Measurements from ENCODE around the gene DLGAP1. TPM values are rescaled to one million over a fixed set of nuclear protein-coding genes. Genes with fewer than 3 reads are reported as not detected.
A peak's percentile ranks its signal among the peaks of the same experiment; 100 is the strongest.

DLGAP1 gene
- polyA plus RNA-seq, 1 donor from 2014 or later: 4.5 TPM

DNA sequence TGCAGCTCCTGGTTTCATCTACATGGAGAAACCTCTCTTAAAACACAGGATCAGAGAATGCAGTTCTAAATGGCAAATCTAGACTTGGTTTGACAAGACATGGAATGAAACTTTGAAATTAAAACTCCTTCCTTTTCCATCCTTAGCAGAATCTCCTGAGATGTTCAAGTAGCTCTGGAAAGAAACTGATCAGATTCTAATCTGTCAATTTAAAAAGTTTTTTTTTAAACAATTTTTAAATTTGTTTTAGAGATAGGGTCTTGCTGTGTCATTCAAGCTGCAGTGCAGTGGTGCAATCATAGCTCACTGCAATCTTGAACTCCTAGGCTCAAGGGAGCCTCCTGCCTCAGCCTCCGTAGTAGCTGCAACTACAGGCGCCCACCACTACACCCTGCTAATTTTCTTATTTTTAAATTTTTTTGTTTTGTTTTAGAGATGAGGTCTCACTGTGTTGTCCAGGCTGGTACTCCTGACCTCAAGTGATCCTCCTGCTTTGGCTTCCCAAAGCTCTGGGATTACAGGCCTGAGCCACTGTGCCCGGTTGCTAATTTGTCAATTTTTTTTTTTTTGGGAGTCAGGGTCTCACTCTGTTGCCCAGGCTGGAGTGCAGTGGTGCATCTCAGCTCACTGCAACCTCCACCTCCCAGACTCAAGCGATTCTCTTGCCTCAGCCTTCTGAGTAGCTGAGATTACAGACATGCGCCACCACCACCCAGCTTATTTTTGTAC, 788.4 kb downstream of the DLGAP1 start:
- Histone ChIP-seq H3F3A (ENCODE audit: insufficient read depth, low read length, poor library complexity, severe bottlenecking) (peaks cover 6% of the 10 kb centered on the region), H3K9me2 (ENCODE audit: insufficient read depth, low read length) (no peaks in the 10 kb centered on the region), H3K27ac (ENCODE audit: low read length) (no peak overlapping the region), H2AFZ (ENCODE audit: low read depth, low read length) (no peak overlapping the region), H3K4me3 (ENCODE audit: low read length) (no peak overlapping the region), H4K20me1 (ENCODE audit: insufficient read depth) (no peaks in the 10 kb centered on the region), H3K27me3 (ENCODE audit: insufficient read depth, low read depth, low read length) (no peaks in the 10 kb centered on the region), H3K36me3 (ENCODE audit: insufficient read depth, low read length) (no peaks in the 10 kb centered on the region), H3K79me2 (replicated peaks; ENCODE audit: insufficient read depth, low read length) (no peaks in the 10 kb centered on the region), H3K4me2 (ENCODE audit: low read length) (no peak overlapping the region), H3K9me3 (ENCODE audit: low read length) (no peaks in the 10 kb centered on the region), H3K9ac (ENCODE audit: low read length) (no peak overlapping the region)
- TF ChIP-seq POLR2AphosphoS5 (IDR thresholded peaks at IDR 0.05) (no peak), SMC3 (conservative IDR thresholded peaks at IDR 0.05; ENCODE audit: poor library complexity) (peak; percentile 18)

GRCh38 chr18:3665780-3666525, 789.2 kb downstream of the DLGAP1 start:
- Histone ChIP-seq H3K9me2 (ENCODE audit: insufficient read depth, low read length) (no peaks in the 10 kb centered on the region), H3K9ac (ENCODE audit: low read length) (peak overlapping the region; percentile 15), H3F3A (ENCODE audit: insufficient read depth, low read length, poor library complexity, severe bottlenecking) (peaks cover 6% of the 10 kb centered on the region), H3K4me2 (ENCODE audit: low read length) (peak overlapping the region; percentile 13), H3K4me3 (ENCODE audit: low read length) (peak overlapping the region; percentile 43), H3K36me3 (ENCODE audit: insufficient read depth, low read length) (no peaks in the 10 kb centered on the region), H4K20me1 (ENCODE audit: insufficient read depth) (no peaks in the 10 kb centered on the region), H3K27me3 (ENCODE audit: insufficient read depth, low read depth, low read length) (no peaks in the 10 kb centered on the region), H3K9me3 (ENCODE audit: low read length) (no peaks in the 10 kb centered on the region), H3K79me2 (replicated peaks; ENCODE audit: insufficient read depth, low read length) (no peaks in the 10 kb centered on the region), H2AFZ (ENCODE audit: low read depth, low read length) (no peak overlapping the region), H3K27ac (ENCODE audit: low read length) (no peak overlapping the region)
- peak; percentile 90 for TF ChIP-seq CTCF (IDR thresholded peaks at IDR 0.05; ENCODE audit: poor library complexity, severe bottlenecking)
- TF ChIP-seq SMC3 (conservative IDR thresholded peaks at IDR 0.05; ENCODE audit: poor library complexity): peak; percentile 93
- peak; percentile 91 for TF ChIP-seq RAD21 (conservative IDR thresholded peaks at IDR 0.05)
- TF ChIP-seq TAF1 (IDR thresholded peaks at IDR 0.05; ENCODE audit: low read depth): no peak

DNA sequence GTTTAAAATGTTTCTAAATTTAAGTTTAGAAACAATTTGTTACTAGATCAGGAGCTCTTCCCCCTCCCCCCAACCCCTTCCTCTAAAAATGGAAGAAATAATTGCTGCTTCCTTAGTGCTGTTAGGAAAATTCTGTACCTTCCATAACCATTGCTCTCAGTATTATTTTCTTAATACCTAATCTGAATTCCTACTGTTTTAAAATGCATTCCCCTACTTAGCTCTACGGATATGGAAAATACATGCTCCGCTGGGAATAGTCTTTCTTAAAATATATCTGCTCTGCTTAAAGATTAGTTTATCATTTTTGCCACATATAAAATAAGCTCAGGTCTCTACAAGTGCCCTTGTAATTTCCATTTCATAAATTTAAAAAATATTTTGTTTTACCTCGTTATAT, 789.9 kb downstream of the DLGAP1 start:
- Histone ChIP-seq H2AFZ (ENCODE audit: low read depth, low read length) (no peak overlapping the region), H3K27ac (ENCODE audit: low read length) (no peak overlapping the region), H3K4me3 (ENCODE audit: low read length) (peak overlapping the region; percentile 43), H3K79me2 (replicated peaks; ENCODE audit: insufficient read depth, low read length) (no peaks in the 10 kb centered on the region), H3K9ac (ENCODE audit: low read length) (no peak overlapping the region), H3K4me2 (ENCODE audit: low read length) (peak overlapping the region; percentile 13), H3K9me2 (ENCODE audit: insufficient read depth, low read length) (no peaks in the 10 kb centered on the region), H3K27me3 (ENCODE audit: insufficient read depth, low read depth, low read length) (no peaks in the 10 kb centered on the region), H4K20me1 (ENCODE audit: insufficient read depth) (no peaks in the 10 kb centered on the region), H3F3A (ENCODE audit: insufficient read depth, low read length, poor library complexity, severe bottlenecking) (peaks cover 6% of the 10 kb centered on the region), H3K36me3 (ENCODE audit: insufficient read depth, low read length) (no peaks in the 10 kb centered on the region), H3K9me3 (ENCODE audit: low read length) (no peaks in the 10 kb centered on the region)
- no peak for TF ChIP-seq TAF1 (IDR thresholded peaks at IDR 0.05; ENCODE audit: low read depth)
- TF ChIP-seq, protein P1, sequence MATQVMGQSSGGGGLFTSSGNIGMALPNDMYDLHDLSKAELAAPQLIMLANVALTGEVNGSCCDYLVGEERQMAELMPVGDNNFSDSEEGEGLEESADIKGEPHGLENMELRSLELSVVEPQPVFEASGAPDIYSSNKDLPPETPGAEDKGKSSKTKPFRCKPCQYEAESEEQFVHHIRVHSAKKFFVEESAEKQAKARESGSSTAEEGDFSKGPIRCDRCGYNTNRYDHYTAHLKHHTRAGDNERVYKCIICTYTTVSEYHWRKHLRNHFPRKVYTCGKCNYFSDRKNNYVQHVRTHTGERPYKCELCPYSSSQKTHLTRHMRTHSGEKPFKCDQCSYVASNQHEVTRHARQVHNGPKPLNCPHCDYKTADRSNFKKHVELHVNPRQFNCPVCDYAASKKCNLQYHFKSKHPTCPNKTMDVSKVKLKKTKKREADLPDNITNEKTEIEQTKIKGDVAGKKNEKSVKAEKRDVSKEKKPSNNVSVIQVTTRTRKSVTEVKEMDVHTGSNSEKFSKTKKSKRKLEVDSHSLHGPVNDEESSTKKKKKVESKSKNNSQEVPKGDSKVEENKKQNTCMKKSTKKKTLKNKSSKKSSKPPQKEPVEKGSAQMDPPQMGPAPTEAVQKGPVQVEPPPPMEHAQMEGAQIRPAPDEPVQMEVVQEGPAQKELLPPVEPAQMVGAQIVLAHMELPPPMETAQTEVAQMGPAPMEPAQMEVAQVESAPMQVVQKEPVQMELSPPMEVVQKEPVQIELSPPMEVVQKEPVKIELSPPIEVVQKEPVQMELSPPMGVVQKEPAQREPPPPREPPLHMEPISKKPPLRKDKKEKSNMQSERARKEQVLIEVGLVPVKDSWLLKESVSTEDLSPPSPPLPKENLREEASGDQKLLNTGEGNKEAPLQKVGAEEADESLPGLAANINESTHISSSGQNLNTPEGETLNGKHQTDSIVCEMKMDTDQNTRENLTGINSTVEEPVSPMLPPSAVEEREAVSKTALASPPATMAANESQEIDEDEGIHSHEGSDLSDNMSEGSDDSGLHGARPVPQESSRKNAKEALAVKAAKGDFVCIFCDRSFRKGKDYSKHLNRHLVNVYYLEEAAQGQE (IDR thresholded peaks at IDR 0.05; ENCODE audit: borderline replicate concordance): no peak
- TF ChIP-seq SMC3 (conservative IDR thresholded peaks at IDR 0.05; ENCODE audit: poor library complexity): no peak
- TF ChIP-seq EP300 (conservative IDR thresholded peaks at IDR 0.05; ENCODE audit: poor library complexity, severe bottlenecking): no peak
- no peak for TF ChIP-seq RAD21 (conservative IDR thresholded peaks at IDR 0.05)
- TF ChIP-seq EZH2 (IDR thresholded peaks at IDR 0.05; ENCODE audit: borderline replicate concordance, insufficient read depth, low read length, poor library complexity, severe bottlenecking): no peak
- no peak for TF ChIP-seq MXI1 (conservative IDR thresholded peaks at IDR 0.05; ENCODE audit: poor library complexity, severe bottlenecking)
- no peak for TF ChIP-seq CTCF (IDR thresholded peaks at IDR 0.05; ENCODE audit: poor library complexity, severe bottlenecking)
- TF ChIP-seq POLR2AphosphoS5 (IDR thresholded peaks at IDR 0.05): no peak

All from neural cell (in vitro differentiated cells).